ENCODE results near the gene ATG10.
"Not testable (repeated sequence)": the region's sequence is repeated elsewhere in the genome, so short reads cannot be mapped to it uniquely, and the experiment has no call there.

GRCh38 chr5:82272571-82273356, 300.9 kb downstream of the ATG10 start:
- not testable (repeated sequence) for TF ChIP-seq CTCF (IDR thresholded peaks at IDR 0.05; ENCODE audit: low read length); EZH2 (IDR thresholded peaks at IDR 0.05; ENCODE audit: borderline replicate concordance, low read length)

All from OCI-LY1 (cell line).